PFSK-1 (cell line): ENCODE data around the gene ZNF497.

Experiments
- FOXP2 ChIP-seq: optimal IDR thresholded peaks from 2 replicates; pipeline ENCODE3; 2011; ENCODE audit warnings: borderline replicate concordance, control low read depth, inconsistent platforms; ENCODE audit not compliant: insufficient read depth; ENCODE audit errors: extremely low read length, extremely low read depth
- POLR2AphosphoS5 ChIP-seq: IDR thresholded peaks from 2 replicates; pipeline ENCODE4 v1.6.1; 2012; ENCODE audit warnings: low read depth, mild to moderate bottlenecking, control low read depth, low read length, moderate library complexity
- SIN3A ChIP-seq: IDR thresholded peaks from 2 replicates; pipeline ENCODE4 v1.6.1; 2012; ENCODE audit warnings: mild to moderate bottlenecking, low read length, moderate library complexity, borderline replicate concordance; ENCODE audit not compliant: insufficient read depth
- TAF1 ChIP-seq: IDR thresholded peaks from 2 replicates; pipeline ENCODE4 v1.6.1; 2012; ENCODE audit warnings: low read length, control low read depth, borderline replicate concordance; ENCODE audit not compliant: insufficient read depth
- TF ChIP-seq, protein P1 (sequence below), 2 experiments: IDR thresholded peaks; 2 replicates each; pipeline versions ENCODE4 v1.6.1 to v1.8.0; 2011 to 2012; ENCODE audit warnings: low read depth in 2 of 2, low read length in 2 of 2, control low read depth in 1 of 2, inconsistent platforms in 1 of 2, mild to moderate bottlenecking in 1 of 2, moderate library complexity in 1 of 2; ENCODE audit not compliant: insufficient read depth in 1 of 2

The ZNF497 gene

GRCh38 chr19:58338825-58339558 is 23.6 kb downstream of the ZNF497 start:
- TF ChIP-seq SIN3A, result no peak
- no peak for TF ChIP-seq FOXP2
- no peak for TF ChIP-seq POLR2AphosphoS5
- no peak for TF ChIP-seq TAF1
- TF ChIP-seq, protein P1, sequence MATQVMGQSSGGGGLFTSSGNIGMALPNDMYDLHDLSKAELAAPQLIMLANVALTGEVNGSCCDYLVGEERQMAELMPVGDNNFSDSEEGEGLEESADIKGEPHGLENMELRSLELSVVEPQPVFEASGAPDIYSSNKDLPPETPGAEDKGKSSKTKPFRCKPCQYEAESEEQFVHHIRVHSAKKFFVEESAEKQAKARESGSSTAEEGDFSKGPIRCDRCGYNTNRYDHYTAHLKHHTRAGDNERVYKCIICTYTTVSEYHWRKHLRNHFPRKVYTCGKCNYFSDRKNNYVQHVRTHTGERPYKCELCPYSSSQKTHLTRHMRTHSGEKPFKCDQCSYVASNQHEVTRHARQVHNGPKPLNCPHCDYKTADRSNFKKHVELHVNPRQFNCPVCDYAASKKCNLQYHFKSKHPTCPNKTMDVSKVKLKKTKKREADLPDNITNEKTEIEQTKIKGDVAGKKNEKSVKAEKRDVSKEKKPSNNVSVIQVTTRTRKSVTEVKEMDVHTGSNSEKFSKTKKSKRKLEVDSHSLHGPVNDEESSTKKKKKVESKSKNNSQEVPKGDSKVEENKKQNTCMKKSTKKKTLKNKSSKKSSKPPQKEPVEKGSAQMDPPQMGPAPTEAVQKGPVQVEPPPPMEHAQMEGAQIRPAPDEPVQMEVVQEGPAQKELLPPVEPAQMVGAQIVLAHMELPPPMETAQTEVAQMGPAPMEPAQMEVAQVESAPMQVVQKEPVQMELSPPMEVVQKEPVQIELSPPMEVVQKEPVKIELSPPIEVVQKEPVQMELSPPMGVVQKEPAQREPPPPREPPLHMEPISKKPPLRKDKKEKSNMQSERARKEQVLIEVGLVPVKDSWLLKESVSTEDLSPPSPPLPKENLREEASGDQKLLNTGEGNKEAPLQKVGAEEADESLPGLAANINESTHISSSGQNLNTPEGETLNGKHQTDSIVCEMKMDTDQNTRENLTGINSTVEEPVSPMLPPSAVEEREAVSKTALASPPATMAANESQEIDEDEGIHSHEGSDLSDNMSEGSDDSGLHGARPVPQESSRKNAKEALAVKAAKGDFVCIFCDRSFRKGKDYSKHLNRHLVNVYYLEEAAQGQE (IDR thresholded peaks at IDR 0.05; ENCODE audit: insufficient read depth in 1 of 2, low read depth in 2 of 2, low read length in 2 of 2), result no peak

GRCh38 chr19:58338336-58338735 is 24.2 kb downstream of the ZNF497 start:
- no peak for TF ChIP-seq FOXP2
- TF ChIP-seq TAF1, result no peak
- TF ChIP-seq, protein P1 (IDR thresholded peaks at IDR 0.05; ENCODE audit: insufficient read depth in 1 of 2, low read depth in 2 of 2, low read length in 2 of 2), result no peak
- no peak for TF ChIP-seq SIN3A
- TF ChIP-seq POLR2AphosphoS5, result no peak

- TF ChIP-seq FOXP2, result no peak
- TF ChIP-seq, protein P1 (IDR thresholded peaks at IDR 0.05; ENCODE audit: insufficient read depth in 1 of 2, low read depth in 2 of 2, low read length in 2 of 2), result no peak
- TF ChIP-seq SIN3A, result no peak
- TF ChIP-seq POLR2AphosphoS5, result no peak
- TF ChIP-seq TAF1, result no peak
Measured at GRCh38 chr19:58336820-58337219, 25.7 kb downstream of the ZNF497 start.

DNA sequence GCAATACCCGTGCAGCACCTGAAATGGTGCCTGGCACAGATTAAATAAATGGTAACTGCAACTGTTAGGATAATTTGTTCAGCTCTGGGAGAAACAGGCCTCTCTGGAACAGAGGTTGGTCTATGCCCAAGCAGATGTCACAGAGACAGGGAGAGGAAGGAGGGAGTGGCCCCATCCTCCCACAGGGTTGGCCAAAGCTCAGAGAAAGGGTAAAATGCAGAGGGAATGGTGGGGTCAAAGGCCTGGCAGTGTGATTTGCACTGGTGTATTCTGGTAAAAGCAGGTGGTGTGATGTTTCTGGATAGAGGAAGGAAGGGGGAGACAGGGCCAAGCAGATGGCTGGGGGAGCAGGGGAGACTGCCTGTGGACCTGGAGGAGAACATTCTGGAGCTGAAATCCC is 26.3 kb downstream of the ZNF497 start:
- TF ChIP-seq, protein P1 (IDR thresholded peaks at IDR 0.05; ENCODE audit: insufficient read depth in 1 of 2, low read depth in 2 of 2, low read length in 2 of 2), result no peak
- TF ChIP-seq FOXP2, result no peak

- TF ChIP-seq POLR2AphosphoS5 (no peak), SIN3A (no peak), FOXP2 (no peak)
Measured at GRCh38 chr19:58335630-58336029, 26.9 kb downstream of the ZNF497 start.
